ENCODE measurements around the gene TCTN1. TPM values are rescaled to one million over a fixed set of nuclear protein-coding genes. Genes with fewer than 3 reads are reported as not detected.

The TCTN1 gene
- total RNA-seq, 1 experiment from 2014 or later = 40.0 TPM

- Histone ChIP-seq H3K9me3 (ENCODE audit: low read length) (peaks cover 14% of the 10 kb centered on the region), H3K4me2 (ENCODE audit: low read length) (no peak overlapping the region), H3K4me3 (ENCODE audit: low read length) (no peak overlapping the region), H3K4me1 (ENCODE audit: insufficient read depth, low read length) (no peaks in the 10 kb centered on the region), H3K27ac (ENCODE audit: low read length) (no peak overlapping the region), H3K36me3 (ENCODE audit: low read depth, low read length) (no peaks in the 10 kb centered on the region), H3F3A (ENCODE audit: low read length, unreplicated experiment) (no peaks in the 10 kb centered on the region), H3K9me2 (replicated peaks; ENCODE audit: low read length) (no peaks in the 10 kb centered on the region), H3K9ac (ENCODE audit: low read length) (no peak overlapping the region), H2AFZ (ENCODE audit: low read length) (no peak overlapping the region), H3K79me2 (ENCODE audit: low read length) (no peaks in the 10 kb centered on the region), H3K27me3 (ENCODE audit: low read length) (no peaks in the 10 kb centered on the region), H4K20me1 (ENCODE audit: low read length) (no peaks in the 10 kb centered on the region)
- DNase-seq (no peak), ATAC-seq (no peak)
- ChIA-PET CTCF (no interaction called here), POLR2A (ENCODE audit: unreplicated experiment) (no interaction called here)
- no peak for TF ChIP-seq EZH2phosphoT487 (IDR thresholded peaks at IDR 0.05; ENCODE audit: borderline replicate concordance, low read length)
- intact Hi-C loops (cut with micrococcal nuclease) = no loop called here
- no TSS peak for BruUV-seq (replicated peaks)
These were observed 55.2 kb downstream of the TCTN1 start for GRCh38 chr12:110669193-110669502.

GRCh38 chr12:110670161-110670701 is 56.3 kb downstream of the TCTN1 start:
- ATAC-seq (no peak), DNase-seq (no peak)
- TF ChIP-seq EZH2 (IDR thresholded peaks at IDR 0.05; ENCODE audit: low read length, unreplicated experiment) (no peak), EZH2phosphoT487 (IDR thresholded peaks at IDR 0.05; ENCODE audit: borderline replicate concordance, low read length) (no peak), CTCF (conservative IDR thresholded peaks at IDR 0.05; ENCODE audit: low read depth, low read length) (no peak)
- no peaks in the 10 kb centered on the region for H3K36me3 ChIP-seq (ENCODE audit: low read depth, low read length)
- H3F3A ChIP-seq (ENCODE audit: low read length, unreplicated experiment) = no peaks in the 10 kb centered on the region
- no peak overlapping the region for H3K27ac ChIP-seq (ENCODE audit: low read length)
- no peak overlapping the region for H3K4me3 ChIP-seq (ENCODE audit: low read length)
- H2AFZ ChIP-seq (ENCODE audit: low read length) = no peak overlapping the region
- H3K9ac ChIP-seq (ENCODE audit: low read length) = no peak overlapping the region
- H3K9me2 ChIP-seq (replicated peaks; ENCODE audit: low read length) = no peaks in the 10 kb centered on the region
- intact Hi-C loops (cut with micrococcal nuclease) = no loop called here
- no TSS peak for BruUV-seq (replicated peaks)
- H3K4me2 ChIP-seq (ENCODE audit: low read length) = no peak overlapping the region
- ChIA-PET CTCF (no interaction called here), POLR2A (ENCODE audit: unreplicated experiment) (no interaction called here)
- H3K9me3 ChIP-seq (ENCODE audit: low read length) = peaks cover 5% of the 10 kb centered on the region; the same call in 1 of the 2 replicates
- no peaks in the 10 kb centered on the region for H3K4me1 ChIP-seq (ENCODE audit: insufficient read depth, low read length)
- H4K20me1 ChIP-seq (ENCODE audit: low read length) = no peaks in the 10 kb centered on the region
- no peaks in the 10 kb centered on the region for H3K27me3 ChIP-seq (ENCODE audit: low read length)
- H3K79me2 ChIP-seq (ENCODE audit: low read length) = no peaks in the 10 kb centered on the region

GRCh38 chr12:110676171-110676570 is 62.2 kb downstream of the TCTN1 start:
- CTCF ChIA-PET = interaction anchor here (0.6 kb wide), 1 partner anchor 53 kb away, joined by 3 read pairs; no protein-coding TSS in a partner anchor

More at GRCh38 chr12:110676171-110676570, 62.2 kb downstream of the TCTN1 start:
- H3K4me3 ChIP-seq (ENCODE audit: low read length) = no peak overlapping the region
- TF ChIP-seq EZH2phosphoT487 (IDR thresholded peaks at IDR 0.05; ENCODE audit: borderline replicate concordance, low read length) (no peak), EZH2 (IDR thresholded peaks at IDR 0.05; ENCODE audit: low read length, unreplicated experiment) (no peak), CTCF (conservative IDR thresholded peaks at IDR 0.05; ENCODE audit: low read depth, low read length) (no peak)
- H3K4me2 ChIP-seq (ENCODE audit: low read length) = no peak overlapping the region
- ATAC-seq = no peak
- no peaks in the 10 kb centered on the region for H3K4me1 ChIP-seq (ENCODE audit: insufficient read depth, low read length)
- H3K79me2 ChIP-seq (ENCODE audit: low read length) = no peaks in the 10 kb centered on the region
- BruUV-seq (replicated peaks) = no TSS peak
- no peaks in the 10 kb centered on the region for H3F3A ChIP-seq (ENCODE audit: low read length, unreplicated experiment)
- POLR2A ChIA-PET (ENCODE audit: unreplicated experiment) = no interaction called here
- H3K36me3 ChIP-seq (ENCODE audit: low read depth, low read length) = no peaks in the 10 kb centered on the region
- H3K9ac ChIP-seq (ENCODE audit: low read length) = no peak overlapping the region
- H3K27me3 ChIP-seq (ENCODE audit: low read length) = no peaks in the 10 kb centered on the region
- no peak overlapping the region for H3K27ac ChIP-seq (ENCODE audit: low read length)
- no peak overlapping the region for H2AFZ ChIP-seq (ENCODE audit: low read length)
- intact Hi-C loops (cut with micrococcal nuclease) = no loop called here
- H3K9me3 ChIP-seq (ENCODE audit: low read length) = no peaks in the 10 kb centered on the region
- H3K9me2 ChIP-seq (replicated peaks; ENCODE audit: low read length) = no peaks in the 10 kb centered on the region
- no peak for DNase-seq
- no peaks in the 10 kb centered on the region for H4K20me1 ChIP-seq (ENCODE audit: low read length)
